ENCODE results near the gene ADIPOR2.

Gene ADIPOR2

DNA sequence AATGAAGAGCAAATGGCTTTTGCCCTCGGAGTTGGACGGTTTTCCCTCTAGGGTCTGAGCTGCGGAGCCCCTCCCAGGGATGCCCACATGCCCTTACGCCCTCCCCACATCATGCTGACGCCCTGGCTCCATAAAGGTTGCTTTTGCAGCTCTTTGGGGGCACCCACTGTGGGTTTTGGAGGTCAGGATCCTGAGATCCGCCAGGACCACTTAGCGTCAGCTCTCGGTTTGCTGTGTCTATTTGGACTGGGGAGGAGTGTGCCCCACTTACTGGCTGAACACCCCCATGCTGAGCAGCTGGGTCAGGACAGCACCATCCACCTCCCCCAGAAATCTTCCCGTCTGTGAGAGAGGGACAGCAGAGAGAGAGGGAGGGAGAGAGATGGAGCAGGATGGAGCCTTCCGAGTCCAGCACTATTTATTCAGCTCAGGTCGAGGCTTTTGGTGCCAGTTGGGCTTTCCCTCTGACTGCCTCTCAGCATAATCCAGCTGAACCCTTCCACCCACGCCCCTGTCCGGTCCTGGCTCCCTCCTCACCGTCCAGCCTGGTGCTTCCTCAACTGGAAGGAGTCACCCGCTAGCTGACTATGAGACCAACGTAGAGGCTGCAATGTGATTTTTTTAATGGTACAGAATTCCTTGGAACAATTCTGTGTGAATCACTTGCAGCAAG lies 110.6 kb downstream of the ADIPOR2 start:
- DNase-seq = peak; percentile 62 to 78 (median 69)

DNA sequence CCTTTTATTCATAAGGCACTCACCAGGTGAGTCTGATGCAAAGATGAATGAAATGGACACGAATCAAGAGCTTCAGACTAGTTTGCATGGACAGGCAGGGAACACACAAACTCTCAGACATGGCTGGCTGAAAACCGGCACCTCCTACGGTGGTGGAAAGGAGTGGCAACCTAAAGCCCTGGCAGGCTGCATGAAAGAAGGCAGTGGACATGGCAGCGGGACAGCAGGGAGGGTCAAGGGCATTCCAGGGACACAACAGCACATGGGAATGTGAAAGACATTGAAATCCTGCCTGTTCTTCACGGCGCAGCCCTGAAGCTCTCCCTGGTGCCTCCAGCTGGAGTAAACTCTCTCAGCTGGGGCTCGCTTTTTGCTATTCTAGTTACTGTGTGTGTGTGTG lies 112.9 kb downstream of the ADIPOR2 start:
- DNase-seq = no peak

DNA sequence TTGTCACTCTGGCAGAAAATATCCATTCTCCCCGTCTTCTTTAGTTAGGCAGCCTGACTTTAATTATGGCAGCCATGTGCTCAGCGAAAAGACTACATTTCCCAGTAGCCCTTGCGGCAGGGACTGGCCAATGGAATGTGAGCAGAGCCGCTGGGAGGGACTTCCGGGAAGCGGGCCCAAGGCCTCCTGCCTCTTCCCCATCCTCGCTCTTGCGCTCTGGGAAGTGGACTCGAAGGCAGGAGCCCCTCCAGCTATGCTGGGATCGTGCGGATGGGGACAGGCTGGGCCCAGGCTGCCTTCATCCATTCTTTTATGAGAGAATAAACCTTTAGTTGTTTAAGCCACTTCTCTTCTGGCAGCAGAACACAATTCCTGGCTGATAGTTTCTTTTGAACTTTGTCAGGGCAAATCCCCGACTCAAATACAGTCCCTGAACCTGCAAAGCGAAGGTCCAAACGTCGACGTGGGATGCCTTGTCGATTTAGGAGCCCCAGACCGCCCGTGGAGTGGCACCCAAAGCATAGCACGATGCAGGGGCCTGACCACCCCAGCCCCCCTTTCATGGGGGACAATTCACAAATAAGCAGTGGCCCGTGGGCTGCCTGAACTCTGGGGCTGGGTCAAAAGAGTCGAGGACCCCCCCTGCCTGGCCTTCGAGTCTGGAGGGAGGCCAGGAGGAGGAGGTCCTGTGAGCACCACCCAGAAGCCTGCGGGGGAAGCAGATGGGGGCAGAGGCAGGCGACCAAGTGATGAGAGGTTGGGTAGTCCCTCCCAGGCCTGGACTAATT lies 113.9 kb downstream of the ADIPOR2 start:
- peak; percentile 93 to 94 (median 93) for DNase-seq

DNA sequence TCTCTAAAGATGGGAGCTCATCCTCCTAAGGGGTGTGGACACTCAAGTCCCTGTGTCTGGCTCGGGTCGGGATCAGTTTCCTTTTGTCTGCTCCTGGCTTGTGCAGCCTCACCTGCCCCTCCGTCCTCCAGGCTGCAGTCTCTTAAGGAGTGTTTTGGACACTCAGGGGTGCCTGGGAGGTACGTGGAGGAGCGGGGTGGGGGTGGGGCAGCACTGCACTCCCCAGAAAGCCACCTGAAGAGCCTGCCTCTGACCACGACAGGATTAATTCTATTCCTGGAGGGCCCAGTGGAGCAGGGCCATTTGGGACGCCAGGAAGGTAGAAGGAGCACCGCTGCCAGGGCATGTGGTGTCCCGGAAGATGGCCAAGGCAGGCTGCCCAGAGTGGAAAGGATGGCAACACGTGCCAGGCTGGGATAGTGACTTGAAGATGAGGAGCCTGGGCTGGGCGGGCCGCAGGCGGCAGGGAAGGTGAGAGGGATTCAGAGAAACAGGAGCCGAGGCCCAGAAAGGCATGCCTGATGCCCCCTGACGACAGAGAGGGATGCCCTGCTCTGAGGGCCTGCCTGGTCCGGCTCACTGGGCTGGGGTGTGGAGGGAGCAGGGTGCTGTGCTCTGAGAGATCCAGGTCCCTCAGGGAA lies 114.7 kb downstream of the ADIPOR2 start:
- DNase-seq = no peak

DNA sequence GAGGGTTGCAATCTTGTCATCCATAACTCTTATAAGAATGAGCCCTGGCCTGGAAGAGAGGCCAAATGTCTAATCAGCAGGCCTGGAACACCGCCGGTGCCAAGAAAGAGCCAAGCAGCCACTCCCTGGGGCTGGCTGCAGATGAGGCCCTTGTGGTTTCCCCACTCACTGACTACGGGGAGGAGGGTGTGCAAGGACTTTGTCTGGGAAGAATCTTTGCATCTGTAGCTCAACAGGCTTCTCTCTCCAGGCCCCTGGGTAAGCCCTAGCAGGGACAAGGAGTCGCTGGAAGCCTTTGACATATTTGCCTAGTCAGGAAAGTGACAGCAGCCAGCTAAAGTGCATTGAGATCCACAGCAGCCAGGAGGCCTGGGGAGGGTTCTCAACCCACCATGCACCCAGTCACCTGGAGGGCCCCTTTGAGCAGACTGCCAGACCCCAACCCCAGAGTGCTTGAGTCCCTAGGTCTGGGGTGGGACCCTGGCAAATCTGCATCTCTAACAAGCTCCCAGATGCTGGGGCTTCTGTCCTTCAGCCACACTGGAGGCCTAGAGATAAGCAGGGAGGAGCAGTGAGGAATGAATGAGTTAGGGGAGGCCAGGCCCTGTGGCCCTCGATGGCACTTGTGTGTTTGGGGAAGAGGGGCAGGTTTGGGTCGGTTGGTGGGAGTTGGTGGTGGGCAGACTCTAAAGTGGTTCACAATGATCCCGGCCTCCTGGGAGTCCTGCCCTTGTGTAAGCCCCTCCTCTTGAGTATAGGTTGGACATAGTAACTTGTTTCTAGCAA lies 115.6 kb downstream of the ADIPOR2 start:
- no peak for DNase-seq

DNA sequence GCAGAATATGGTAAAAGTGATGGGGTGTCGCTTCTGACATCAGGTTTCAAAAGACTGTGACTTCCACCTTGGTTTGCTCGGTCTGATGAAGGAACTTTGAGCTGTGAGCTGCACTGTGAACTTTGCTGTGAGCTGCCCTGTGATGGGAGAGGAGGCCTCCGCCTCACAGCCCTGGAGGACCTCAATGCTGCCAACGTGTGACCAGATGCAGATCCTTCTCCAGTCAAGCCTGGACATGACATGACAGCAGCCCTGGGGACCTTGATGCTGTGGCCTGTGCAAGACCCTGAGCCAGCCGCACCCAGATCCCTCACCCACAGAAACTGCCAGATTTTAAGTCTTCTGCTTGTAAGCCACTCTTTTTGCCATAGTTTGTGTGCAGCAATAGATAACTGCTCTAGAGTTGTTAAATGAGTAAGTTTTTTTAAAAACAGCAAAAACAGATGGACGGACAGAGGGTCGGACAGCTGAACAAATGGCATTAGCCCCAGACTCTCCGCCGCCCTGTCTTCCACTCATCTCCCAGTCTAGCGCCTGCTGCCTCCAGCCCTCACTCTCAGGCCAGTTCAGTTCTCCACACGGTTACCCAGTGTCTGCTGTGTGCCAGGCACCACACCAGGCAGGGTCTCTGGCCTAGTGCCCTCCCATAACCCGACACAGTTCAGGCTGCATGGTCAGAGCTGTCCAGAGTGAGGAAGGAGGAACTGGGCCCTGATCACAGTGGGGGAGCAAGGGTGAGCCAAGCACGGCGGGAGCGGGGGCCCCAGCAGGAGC lies 116.4 kb downstream of the ADIPOR2 start:
- peak in 1 of 3 donors; percentile 25 for DNase-seq

DNA sequence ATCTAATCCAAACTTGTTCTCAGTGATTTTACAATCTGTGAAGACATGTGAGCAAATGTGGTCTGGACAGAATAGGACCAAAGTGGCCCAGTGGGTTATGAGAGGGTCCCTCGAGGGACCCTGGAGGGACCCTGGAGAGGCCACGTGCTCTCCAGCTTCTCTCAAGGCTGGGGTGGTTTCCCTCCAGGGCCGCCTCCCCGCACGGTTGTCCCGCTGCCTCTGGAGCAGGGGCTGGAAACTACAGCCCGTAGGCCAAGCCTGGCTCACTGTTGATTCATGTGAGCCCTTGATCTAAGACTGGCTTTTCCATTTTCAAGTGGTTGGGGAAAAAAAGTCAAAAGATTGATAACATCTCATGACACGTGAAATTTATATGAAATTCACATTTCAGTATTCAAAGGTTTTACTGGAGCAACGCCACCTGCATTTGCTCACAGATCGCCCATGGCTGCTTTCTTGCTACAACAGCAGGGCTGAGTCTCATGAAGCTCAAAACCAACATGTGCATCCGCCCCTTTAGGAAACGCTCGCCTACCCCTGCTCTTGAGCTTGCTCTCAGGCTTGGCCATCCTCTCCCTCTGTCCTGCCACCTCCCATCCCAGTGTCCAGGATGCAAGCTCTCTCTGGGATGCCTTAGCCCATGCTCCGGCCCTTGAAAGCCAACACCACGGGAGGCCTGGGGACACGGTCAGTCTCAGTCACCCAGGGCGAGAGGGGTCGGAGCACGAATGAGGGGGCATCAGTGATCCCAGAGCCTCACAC lies 117.3 kb downstream of the ADIPOR2 start:
- DNase-seq = peak in 1 of 3 donors; percentile 33

DNA sequence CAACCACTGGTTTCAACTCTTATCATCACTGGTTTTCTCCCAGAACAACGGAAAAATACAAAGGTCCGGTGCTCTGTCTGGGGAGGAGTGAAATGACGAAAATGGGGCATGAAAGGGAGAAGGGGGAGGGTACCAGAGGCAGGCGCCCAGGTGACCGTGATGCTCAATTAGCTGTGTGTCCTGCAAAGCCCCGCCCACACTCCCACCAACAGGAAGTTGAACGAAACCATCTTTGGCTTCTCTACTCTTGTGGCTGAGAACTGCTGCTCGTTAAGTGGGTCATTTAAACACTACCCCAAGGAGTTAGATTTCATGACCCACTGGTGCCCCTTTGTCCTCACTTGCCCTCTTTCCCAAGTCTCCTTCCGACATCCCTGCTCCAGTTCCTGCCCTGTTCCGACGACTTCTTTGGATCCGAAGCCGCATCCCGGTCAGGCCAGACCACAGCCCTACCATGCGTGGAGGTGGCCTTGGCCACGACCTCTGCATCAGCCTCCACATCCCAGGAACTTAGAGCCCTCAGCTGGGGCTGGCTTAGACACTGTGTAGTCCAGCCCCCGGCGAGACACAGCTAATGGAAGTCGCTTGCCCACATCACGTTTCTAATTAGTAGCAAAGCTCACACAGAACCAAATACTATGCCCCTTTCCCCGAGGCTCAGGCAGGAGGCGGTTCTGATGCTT lies 118.1 kb downstream of the ADIPOR2 start:
- peak in 2 of 3 donors; percentile 39 to 51 for DNase-seq

DNA sequence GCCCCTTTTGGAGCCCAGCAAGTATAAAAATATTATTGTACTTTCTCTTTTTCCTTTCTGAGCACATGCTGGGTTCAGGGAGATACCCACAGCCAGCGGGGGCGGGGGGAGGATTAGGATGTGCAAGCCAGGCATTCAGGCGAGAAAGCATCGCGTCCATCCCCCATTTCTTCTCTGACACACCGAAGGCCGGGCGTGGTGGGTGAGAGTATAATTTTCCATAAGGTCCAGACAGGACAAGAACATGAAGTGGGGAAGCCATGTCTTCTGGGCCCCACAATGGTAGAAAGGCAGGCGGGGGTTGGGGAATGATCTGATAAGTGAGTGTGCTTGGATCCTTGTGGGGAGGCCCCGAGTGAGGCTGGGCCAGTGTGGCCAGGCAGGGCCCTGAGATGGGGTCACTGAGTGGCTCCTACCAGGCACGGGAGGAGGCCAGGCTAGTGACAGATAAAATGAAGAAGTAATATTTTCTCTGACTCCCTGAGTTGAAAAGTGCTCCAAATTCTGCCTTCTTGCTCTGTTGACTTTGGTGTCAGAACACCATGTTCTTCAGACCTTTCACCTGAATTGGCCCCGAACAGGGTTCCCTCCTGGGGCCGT lies 118.8 kb downstream of the ADIPOR2 start:
- peak; percentile 48 to 58 (median 58) for DNase-seq

DNA sequence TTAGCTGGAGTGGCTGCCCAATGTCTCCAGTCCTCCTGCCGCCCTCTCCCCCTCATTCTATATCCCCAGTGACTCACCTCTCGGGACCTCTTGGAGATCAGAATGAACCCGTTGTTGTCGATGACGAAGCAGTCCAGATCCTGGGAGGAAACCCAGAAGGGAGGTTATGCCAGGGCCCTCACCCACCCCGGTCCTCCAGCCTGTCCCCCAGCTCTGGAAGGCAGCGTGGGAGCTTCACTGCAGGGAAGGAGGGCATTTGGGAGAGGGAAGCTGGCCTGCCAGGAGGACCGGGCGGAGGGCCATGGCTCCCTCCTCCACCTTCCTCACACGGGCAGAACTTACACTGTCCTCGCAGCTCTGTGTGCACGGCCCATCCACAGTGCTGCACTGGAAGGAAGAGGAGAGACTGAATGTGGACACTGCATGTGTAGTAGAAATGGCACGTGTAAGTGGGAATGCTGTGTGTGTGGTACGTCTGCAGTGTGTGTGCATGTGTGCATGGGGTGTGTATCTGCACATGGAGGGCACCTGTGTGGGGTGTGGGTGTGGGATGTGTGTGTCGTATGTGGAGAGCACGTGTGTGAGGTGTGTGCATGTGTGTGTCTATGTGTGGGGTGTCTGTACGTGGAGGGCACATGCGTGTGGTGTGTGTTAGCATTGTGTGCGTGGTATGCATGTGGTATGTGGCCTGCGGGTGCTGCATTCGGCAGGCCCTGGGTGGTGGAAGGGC lies 119.5 kb downstream of the ADIPOR2 start:
- peak; percentile 66 to 77 (median 72) for DNase-seq

DNA sequence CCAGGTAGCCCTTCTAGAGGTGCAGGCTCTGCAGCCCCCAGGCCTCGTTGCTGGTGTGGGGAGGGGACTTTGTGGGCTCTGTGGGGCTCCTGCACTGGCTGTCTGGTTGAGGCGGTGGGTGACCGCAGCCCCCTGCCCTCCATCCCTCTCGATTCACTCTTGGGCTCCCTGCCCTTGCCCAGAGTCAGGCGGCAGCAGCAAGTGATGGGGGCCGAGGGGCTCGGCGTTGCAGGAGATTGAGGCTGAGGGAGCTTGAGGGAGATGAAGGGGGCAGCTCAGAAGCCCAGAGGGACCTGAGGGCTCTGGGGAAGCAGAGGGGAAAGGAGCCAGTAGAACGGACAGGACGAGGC lies 120.0 kb downstream of the ADIPOR2 start:
- no peak for DNase-seq

DNA sequence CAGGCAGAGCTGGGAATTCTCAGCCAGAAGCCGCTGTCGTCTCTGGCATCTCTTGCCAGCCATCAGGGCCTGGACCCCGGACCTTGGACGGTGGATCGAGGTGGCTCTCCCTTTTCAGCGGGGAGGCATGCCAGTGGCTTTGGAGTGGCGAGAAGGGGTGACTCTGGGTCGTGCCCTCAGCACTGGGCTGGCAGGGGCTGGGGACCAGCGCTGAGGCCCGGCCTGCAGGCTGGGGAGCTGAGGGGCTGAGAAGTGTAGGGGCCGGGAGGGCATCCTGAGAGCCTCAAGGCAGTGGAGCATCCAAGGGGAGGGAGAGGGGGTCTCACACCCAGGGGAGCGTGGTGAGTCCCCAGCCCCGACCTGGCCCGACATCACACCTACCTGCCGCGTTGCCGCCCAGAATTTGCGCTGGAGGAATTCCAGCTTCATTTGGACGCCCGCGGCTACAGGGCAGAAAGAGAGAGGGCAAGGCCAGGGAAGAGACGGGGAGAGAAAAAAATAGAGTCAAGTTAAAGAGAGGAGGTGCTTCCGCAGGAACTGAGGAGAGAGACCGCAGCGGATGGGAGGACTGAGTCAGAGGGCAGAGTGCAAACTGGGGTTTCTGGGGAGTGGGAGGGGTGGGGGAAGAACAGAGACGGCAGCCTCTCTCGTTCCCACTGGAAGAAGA lies 120.5 kb downstream of the ADIPOR2 start:
- peak; percentile 79 to 89 (median 84) for DNase-seq

DNA sequence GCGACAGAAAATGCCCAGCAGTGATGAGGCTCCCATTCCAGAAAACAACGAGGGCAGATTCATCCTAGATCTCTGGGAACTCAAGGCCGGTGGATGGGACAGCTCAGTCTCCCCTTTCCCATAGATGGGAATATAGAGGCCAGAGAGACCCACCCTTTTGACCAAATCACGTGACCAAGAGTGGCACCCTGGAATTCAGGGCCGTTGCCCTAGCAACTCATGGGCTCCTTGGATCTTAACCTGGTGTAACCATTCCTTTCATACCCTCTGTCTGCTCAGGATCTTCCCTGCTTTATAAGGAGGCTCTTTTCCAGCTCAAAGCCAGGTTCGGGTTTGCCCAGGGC lies 121.0 kb downstream of the ADIPOR2 start:
- DNase-seq = no peak

DNA sequence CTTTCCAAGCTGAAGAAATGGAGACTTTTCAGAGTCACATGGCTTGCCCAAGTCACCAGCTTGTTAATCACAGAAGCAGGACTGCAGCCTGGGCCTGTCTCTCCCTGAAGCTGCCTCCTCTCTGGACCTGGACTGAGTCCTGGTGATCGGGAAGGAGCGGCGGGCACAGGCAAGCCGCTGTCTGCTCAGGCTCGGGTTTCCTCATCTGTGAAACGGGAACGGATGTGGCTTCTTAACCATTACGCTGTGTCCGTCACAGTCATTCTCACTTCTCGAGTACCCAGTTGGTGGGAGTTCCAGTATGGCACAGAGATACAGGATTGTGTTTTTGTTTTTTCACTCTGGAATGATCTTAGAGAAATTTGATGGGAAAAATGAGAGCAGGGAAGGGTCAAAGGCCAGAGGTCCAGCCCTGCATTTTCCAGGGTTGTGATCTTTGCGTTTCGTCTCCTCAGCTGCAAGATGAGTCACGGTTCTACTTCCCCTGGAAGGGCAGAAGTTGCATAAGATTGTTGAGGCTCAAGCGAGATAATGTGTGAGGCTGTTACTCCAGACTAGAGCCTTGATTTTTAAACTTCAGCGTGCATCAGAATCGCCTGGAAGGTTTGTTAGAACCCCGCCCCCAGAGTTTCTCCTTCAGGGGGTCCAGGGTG lies 121.9 kb downstream of the ADIPOR2 start:
- peak; percentile 87 to 94 (median 93) for DNase-seq

DNA sequence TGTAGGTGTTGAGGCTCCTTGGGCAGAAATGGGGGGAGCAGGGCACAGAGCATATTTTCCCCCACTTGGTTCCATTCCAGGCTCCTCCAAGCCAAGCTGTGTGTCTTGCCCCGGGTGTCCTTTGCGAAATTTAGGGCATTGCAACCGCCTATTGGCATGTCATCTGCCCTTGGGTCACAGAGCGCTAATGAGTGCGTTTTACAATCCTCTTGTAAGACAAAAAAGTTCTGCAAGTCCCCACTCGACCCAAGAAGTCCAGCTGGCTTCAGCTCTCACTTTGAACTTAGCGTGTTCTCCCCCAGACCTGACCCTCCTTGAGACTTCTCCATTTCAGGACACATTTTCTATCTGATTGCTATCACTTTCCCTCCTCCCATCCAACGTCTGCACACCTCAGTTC lies 123.4 kb downstream of the ADIPOR2 start:
- no peak for DNase-seq

DNA sequence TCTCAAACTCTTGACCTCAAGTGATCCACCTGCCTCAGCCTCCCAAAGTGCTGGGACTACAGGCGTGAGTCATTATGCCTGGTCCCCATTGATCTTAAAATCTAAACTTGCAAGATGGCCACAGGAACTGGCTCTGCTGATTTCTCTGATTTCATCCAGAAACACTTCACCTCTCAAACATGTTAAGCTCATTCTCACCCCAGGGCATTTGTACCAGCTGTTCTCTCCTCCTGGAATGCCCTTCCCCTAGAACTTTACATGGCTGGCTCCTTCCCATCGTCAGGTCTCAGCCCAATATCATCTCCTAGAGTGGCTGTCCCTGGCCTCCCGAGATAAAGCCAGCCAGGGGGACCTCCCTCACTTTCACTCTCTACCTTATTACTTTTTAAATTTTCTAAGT lies 124.2 kb downstream of the ADIPOR2 start:
- no peak for DNase-seq

DNA sequence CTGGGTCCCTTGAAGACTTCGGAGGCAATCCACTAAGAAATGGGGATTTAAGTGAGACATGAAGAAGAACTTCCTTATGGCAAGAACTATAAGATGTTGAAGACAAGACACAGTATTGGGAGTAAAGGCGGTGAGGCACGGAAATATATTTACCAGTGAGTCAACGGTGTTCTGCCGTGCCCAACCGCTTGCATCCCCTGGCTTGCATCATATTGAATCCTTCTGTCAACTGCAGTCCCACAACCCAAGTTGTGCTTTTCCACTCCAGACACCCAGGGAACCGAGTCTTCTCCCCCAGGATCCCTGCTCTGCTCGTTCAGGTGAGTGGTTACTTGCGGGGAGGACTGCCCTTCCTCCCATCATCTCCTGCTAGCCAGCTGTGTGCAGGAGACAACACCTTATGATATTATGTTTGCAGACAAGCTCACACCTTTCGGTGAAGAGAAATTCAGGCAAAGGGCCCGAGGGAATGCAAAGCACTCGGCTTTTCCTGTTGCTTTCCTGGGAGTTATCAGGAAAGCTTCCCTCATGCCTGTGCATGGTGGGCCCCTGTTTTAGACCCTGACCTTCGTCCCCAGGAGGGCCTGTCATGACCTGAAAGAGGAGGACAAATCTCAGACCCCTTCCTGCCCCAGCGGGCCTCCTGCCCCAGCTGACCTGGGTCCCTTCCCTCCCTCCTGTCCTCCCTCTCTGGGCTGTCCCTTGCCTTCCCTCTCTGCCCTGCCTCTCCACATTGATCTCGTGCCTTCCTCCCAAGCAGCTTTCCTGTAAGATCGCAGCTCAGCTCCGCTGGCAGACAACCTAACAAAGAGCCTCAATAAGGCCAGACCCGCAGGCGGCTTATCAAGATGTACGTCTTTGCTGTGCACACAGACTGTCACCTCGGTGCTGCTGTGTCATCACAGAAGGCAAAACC lies 125.2 kb downstream of the ADIPOR2 start:
- peak in 2 of 3 donors; percentile 39 to 47 for DNase-seq
